NCI-H2081 (cell line): Measurements from ENCODE around the gene BCL6.

Experiments
- DNase-seq, 2 experiments: peaks; one replicate each; lab custom pipeline; 2025; lab: John Stamatoyannopoulos, UW

The BCL6 gene

DNA sequence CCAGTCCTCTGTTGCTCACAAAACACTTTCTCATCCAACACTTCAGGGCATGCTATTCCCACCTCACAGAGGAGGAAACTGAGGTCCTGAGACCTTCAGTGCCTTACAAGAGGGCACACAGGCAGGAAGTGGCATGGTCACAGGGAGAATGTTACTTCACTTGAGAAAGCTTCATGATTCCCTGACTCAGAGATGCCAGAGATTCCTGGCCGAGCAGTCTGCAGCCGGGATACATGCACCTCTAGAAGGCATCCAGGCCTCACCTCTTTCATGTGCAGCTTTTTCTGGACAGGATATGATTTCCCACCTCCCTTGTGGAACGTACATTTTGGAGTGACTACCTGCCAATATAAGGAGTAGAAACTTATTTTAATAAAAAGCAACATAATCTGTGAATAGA lies 72.3 kb downstream of the BCL6 start:
- DNase-seq: no peak
